Ascending aorta (tissue), 2 donors: ENCODE data around the gene SREBF1. TPM values are rescaled to one million over a fixed set of nuclear protein-coding genes. Genes with fewer than 3 reads are reported as not detected.

Source experiments
- DNase-seq, 2 donors: peaks; one replicate each; pipeline ENCODE4 v3.0.0-alpha.2; 2019; ENCODE audit warnings: low spot score in 2 of 2
- H3K27ac ChIP-seq, 2 donors: fragments of 200-600 bp; sonication (generic); one replicate each; pipeline ENCODE4 v1.5.1; 2016 to 2017; ENCODE audit warnings: mild to moderate bottlenecking in 1 of 2
- H3K27me3 ChIP-seq: fragments of 200-600 bp; sonication (generic); one replicate; pipeline ENCODE4 v1.5.1; 2017
- H3K36me3 ChIP-seq, 2 donors: fragments of 200-600 bp; sonication (generic); one replicate each; pipeline ENCODE4 v1.5.1; 2016
- H3K4me1 ChIP-seq, 2 donors: fragments of 200-600 bp; sonication (generic); one replicate each; pipeline ENCODE4 v1.5.1; 2016 to 2017; ENCODE audit warnings: mild to moderate bottlenecking in 1 of 2
- H3K4me3 ChIP-seq, 2 donors: fragments of 200-600 bp; sonication (generic); one replicate each; pipeline ENCODE4 v1.5.1; 2016 to 2017; ENCODE audit warnings: mild to moderate bottlenecking in 1 of 2
- H3K9me3 ChIP-seq, 2 donors: fragments of 200-600 bp; sonication (generic); one replicate each; pipeline ENCODE4 v1.5.1; 2016
- intact Hi-C: fragments of 100-400 bp; cut with DNase I; formaldehyde crosslinking; loops from one replicate; pipeline ENCODE4 v1.15.1; 2023
- total RNA-seq: library from RNA; depleted of rRNA; stranded (reverse); fragments of >200 nt; gene quantifications from one replicate; pipeline ENCODE4 v1.1.0, GENCODE V29; 2016
- TF ChIP-seq, protein P1 (sequence below), 3 experiments: fragments of 200-600 bp in 2 of 3; fragments of 450-650 bp in 1 of 3; sonication (generic) in 2 of 3; IDR thresholded peaks; one replicate each; pipeline ENCODE4 v1.5.1; 2016 to 2019; ENCODE audit warnings: antibody characterized with exemption in 3 of 3, mild to moderate bottlenecking in 1 of 3, moderate library complexity in 1 of 3

Gene SREBF1
- total RNA-seq, 1 donor from 2014 or later: 141 TPM

DNA sequence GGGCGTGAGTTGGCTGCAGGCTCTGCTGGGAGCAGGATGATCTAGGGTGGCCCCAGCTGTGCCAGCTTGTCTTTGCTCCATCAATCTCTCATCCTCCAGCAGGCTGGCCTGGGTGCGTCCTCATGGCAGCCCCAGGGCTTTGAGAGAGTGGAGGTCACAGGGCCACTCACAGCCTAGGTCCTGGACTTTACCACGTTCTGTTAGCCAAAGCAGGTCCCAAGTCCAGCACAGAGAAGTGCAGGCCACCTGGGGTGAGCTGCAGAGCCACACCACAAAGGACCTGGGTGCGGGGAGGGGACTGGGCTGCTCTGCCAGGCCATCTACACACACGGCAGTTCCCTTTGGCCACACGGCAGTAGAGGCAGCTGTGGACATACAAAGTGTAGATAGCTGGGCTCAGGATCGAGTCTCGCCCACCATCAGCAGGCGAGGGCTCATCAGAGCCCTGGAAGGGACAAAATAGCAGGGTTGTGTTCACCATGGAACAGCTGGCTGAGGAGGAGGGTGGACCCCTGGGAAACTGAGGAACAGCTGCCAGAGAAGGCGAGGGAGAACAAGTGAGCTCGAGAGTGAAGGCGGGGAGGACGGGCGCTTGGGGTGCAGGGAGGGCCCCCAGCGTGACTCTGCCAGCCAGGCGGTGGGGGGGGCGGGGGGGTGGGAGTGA lies 30.0 kb downstream of the SREBF1 start:
- DNase-seq: no peak
- Histone ChIP-seq H3K4me1 (peaks cover 0 to 2% of the 10 kb centered on the region in 2 donors), H3K4me3 (no peak overlapping the region), H3K36me3 (peaks cover 3 to 11% of the 10 kb centered on the region in 2 donors), H3K27me3 (no peaks in the 10 kb centered on the region), H3K9me3 (no peaks in the 10 kb centered on the region), H3K27ac (no peak overlapping the region)
- intact Hi-C loops: no loop called here
- TF ChIP-seq, protein P1, sequence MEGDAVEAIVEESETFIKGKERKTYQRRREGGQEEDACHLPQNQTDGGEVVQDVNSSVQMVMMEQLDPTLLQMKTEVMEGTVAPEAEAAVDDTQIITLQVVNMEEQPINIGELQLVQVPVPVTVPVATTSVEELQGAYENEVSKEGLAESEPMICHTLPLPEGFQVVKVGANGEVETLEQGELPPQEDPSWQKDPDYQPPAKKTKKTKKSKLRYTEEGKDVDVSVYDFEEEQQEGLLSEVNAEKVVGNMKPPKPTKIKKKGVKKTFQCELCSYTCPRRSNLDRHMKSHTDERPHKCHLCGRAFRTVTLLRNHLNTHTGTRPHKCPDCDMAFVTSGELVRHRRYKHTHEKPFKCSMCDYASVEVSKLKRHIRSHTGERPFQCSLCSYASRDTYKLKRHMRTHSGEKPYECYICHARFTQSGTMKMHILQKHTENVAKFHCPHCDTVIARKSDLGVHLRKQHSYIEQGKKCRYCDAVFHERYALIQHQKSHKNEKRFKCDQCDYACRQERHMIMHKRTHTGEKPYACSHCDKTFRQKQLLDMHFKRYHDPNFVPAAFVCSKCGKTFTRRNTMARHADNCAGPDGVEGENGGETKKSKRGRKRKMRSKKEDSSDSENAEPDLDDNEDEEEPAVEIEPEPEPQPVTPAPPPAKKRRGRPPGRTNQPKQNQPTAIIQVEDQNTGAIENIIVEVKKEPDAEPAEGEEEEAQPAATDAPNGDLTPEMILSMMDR (IDR thresholded peaks at IDR 0.05): no peak

DNA sequence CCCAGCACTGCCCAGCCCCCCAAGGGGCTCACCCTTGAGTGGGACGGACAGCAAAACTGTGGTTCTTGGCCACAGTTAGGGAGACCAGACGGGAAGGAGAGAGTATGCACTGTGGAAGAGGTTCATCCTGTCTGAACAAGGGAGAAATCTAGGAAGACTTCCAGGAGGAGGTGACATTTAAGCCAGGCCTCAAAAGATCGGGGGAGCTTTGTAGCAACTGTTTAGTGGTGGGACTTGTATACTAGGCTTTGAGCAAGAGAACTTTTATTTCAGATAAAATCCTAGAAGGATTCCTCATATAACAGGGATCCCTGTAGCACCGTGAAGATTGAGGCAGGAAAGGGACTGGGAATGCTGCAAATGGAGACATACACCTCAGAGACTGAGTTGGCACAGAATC lies 30.8 kb downstream of the SREBF1 start:
- Histone ChIP-seq H3K4me1 (peaks cover 0 to 2% of the 10 kb centered on the region in 2 donors), H3K4me3 (no peak overlapping the region), H3K27me3 (no peaks in the 10 kb centered on the region), H3K9me3 (no peaks in the 10 kb centered on the region), H3K27ac (no peak overlapping the region), H3K36me3 (peaks cover 3 to 11% of the 10 kb centered on the region in 2 donors)
- intact Hi-C loops: no loop called here
- TF ChIP-seq, protein P1 (IDR thresholded peaks at IDR 0.05): no peak
- DNase-seq: no peak

DNA sequence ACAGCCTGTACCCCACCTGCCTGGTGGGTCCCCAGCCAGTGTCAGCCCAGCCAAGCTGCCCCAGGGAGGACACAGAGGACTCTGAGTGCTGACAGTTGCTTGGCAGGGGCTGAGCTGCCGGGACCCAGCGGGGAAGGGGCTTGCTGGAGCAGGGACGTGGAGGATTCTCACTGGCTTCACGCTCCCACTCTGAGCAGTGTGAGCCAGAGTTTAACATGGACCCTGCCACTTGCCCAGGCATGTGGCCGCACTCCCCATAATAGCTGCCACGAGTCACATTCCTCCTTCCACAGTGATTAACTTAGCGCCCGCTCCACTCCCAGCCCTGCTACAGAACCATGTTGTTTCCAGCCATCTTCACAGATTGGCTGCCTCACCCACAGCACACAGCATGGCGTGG lies 31.2 kb downstream of the SREBF1 start:
- no peak for DNase-seq
- Histone ChIP-seq H3K4me3 (no peak overlapping the region), H3K36me3 (peaks cover 3 to 11% of the 10 kb centered on the region in 2 donors), H3K9me3 (no peaks in the 10 kb centered on the region), H3K4me1 (peaks cover 0 to under 1% of the 10 kb centered on the region in 2 donors), H3K27ac (no peak overlapping the region), H3K27me3 (no peaks in the 10 kb centered on the region)
- TF ChIP-seq, protein P1 (IDR thresholded peaks at IDR 0.05): no peak
- intact Hi-C loops: no loop called here

DNA sequence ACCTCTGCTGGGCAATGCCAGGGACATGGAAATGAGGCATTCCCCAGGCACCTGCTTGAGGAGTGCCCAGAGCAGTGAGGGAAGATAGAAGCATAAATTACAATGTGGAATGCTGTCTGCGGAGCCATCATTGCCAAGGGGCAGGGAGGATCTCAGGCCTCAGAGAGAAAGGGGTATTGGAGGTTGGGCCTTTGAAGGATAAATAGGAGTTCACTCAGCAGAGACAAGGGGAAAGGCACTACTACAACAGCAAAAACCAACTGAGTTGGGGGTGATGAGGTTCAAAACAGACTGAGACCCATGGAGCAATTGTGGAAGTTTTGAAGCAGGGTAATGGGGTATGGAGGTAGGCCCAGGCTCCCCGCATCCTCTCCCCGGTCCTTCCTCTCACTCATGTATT lies 32.8 kb downstream of the SREBF1 start:
- Histone ChIP-seq H3K36me3 (peaks cover 4 to 11% of the 10 kb centered on the region in 2 donors), H3K9me3 (no peaks in the 10 kb centered on the region), H3K4me3 (no peak overlapping the region), H3K4me1 (no peaks in the 10 kb centered on the region), H3K27me3 (no peaks in the 10 kb centered on the region), H3K27ac (no peak overlapping the region)
- intact Hi-C loops: no loop called here
- DNase-seq: no peak
- TF ChIP-seq, protein P1 (IDR thresholded peaks at IDR 0.05): no peak

DNA sequence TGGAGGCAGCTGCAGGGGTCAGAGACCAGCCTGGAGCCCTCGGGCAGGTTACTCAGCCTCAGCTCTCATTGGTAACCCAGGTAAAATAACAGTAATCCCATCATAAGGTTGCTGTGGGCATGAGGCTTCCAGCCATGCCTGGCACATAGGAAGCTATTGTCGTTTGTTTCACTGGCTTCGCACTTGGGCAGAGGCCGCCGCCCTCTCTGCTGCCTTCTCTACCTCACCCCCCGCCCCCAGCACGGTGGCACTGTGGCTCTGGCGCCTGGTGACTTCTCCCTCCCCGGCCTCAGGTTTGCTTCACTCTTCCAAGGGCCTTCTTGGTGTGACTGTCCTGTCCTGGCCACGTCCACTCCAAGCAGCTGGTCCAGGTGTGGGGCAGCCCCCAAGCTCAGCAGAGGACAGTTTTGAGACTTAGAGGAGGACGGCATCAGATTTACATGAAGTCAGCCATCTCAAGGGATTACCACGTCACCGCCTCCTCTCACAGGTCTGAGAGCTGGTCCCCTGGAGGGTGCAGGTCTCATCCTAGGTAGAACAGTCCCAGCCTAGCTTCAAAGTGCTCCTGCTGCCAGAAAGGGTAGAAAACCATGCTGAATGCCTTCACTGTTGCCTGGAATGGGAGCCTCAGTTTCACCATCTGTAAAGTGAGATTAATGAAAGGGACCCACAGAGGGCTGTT lies 34.8 kb downstream of the SREBF1 start:
- no peak overlapping the region for H3K4me3 ChIP-seq
- no peaks in the 10 kb centered on the region for H3K9me3 ChIP-seq
- DNase-seq: no peak
- no peaks in the 10 kb centered on the region for H3K4me1 ChIP-seq
- H3K27ac ChIP-seq: no peak overlapping the region
- no peaks in the 10 kb centered on the region for H3K27me3 ChIP-seq
- intact Hi-C loops: no loop called here
- TF ChIP-seq, protein P1 (IDR thresholded peaks at IDR 0.05): no peak
- H3K36me3 ChIP-seq: peaks cover 23 to 24% of the 10 kb centered on the region in 2 donors
